GM18526 (cell line): Measurements from ENCODE around the gene KLKB1.

Source experiments
- POLR2A ChIP-seq: IDR thresholded peaks from 3 replicates; pipeline ENCODE4 v1.6.1; 2011; ENCODE audit not compliant: insufficient read length; ENCODE audit errors: extremely low read depth

KLKB1 gene

GRCh38 chr4:186249785-186250754, 22.8 kb downstream of the KLKB1 start:
- no peak for TF ChIP-seq POLR2A

- TF ChIP-seq POLR2A = no peak
These were observed 23.5 kb downstream of the KLKB1 start for GRCh38 chr4:186250760-186251159.

GRCh38 chr4:186255122-186255521, 27.8 kb downstream of the KLKB1 start:
- TF ChIP-seq POLR2A = no peak

GRCh38 chr4:186258216-186258811, 31.0 kb downstream of the KLKB1 start:
- no peak for TF ChIP-seq POLR2A

- no peak for TF ChIP-seq POLR2A
These were observed 32.8 kb downstream of the KLKB1 start for GRCh38 chr4:186260117-186260503.

GRCh38 chr4:186260504-186261448, 33.5 kb downstream of the KLKB1 start:
- TF ChIP-seq POLR2A = no peak

GRCh38 chr4:186264660-186265059, 37.4 kb downstream of the KLKB1 start:
- TF ChIP-seq POLR2A = no peak

GRCh38 chr4:186265683-186266652, 38.7 kb downstream of the KLKB1 start, which contains the start of gene F11:
Gene F11, plus strand, starts transcription at chr4:186266189. Its CDS starts 948 bp downstream, at chr4:186267137.
- TF ChIP-seq POLR2A = no peak

- TF ChIP-seq POLR2A = no peak
These were observed 39.6 kb downstream of the KLKB1 start for GRCh38 chr4:186266729-186267456.

GRCh38 chr4:186271081-186271678, 43.9 kb downstream of the KLKB1 start:
- TF ChIP-seq POLR2A = no peak

- no peak for TF ChIP-seq POLR2A
These were observed 45.5 kb downstream of the KLKB1 start for GRCh38 chr4:186272699-186273391.

- TF ChIP-seq POLR2A = no peak
These were observed 56.0 kb downstream of the KLKB1 start for GRCh38 chr4:186283311-186283710.
